Endothelial cell of umbilical vein (primary cell): ENCODE data around the gene RNF144B. TPM values are rescaled to one million over a fixed set of nuclear protein-coding genes. Genes with fewer than 3 reads are reported as not detected.

Source experiments
- BruUV-seq: library from RNA; stranded (reverse); fragments of 400-500 nt; replicated peaks from 2 replicates; lab custom pipeline; 2021; lab: Mats Ljungman, UMichigan
- CTCF ChIA-PET: fragments of 300-600, 350-600 bp; sonication (Branson Sonifier 250); formaldehyde crosslinking; loops from one replicate; lab custom pipeline; 2021; ENCODE audit warnings: antibody characterized with exemption, inconsistent platforms; lab: Charles Lee
- POLR2A ChIA-PET: fragments of 300-600, 350-600 bp; sonication (Branson Sonifier 250); formaldehyde crosslinking; loops from one replicate; lab custom pipeline; 2021; ENCODE audit warnings: antibody characterized with exemption, inconsistent platforms; lab: Charles Lee
- DNase-seq: peaks from one replicate; pipeline ENCODE4 v3.0.0-alpha.2; 2011; ENCODE audit warnings: low read depth, low spot score
- FAIRE-seq: peaks from 2 replicates; lab custom pipeline; 2011; peaks lifted over from hg19 to GRCh38; lab: Jason Lieb, UNC
- H2AFZ ChIP-seq: 2 replicates; pipeline ENCODE4 v1.6.0; 2012; ENCODE audit warnings: low read depth, low read length, control low read depth, inconsistent platforms
- H3K27ac ChIP-seq: 2 replicates; pipeline ENCODE4 v1.5.1; 2011; ENCODE audit warnings: low read depth, mild to moderate bottlenecking, control low read depth, low read length, moderate library complexity; ENCODE audit not compliant: insufficient read depth
- H3K27me3 ChIP-seq, 2 experiments: 2 replicates each; pipeline versions ENCODE4 v1.6.0 to v1.6.1; 2011; ENCODE audit warnings: low read length in 2 of 2, mixed read lengths in 1 of 2; ENCODE audit not compliant: control insufficient read depth in 2 of 2, insufficient read depth in 2 of 2
- H3K36me3 ChIP-seq, 2 experiments: 2 replicates in 1 of 2; 3 replicates in 1 of 2; pipeline ENCODE4 v1.5.1; 2011; ENCODE audit warnings: low read length in 2 of 2, mild to moderate bottlenecking in 1 of 2, moderate library complexity in 1 of 2; ENCODE audit not compliant: control insufficient read depth in 2 of 2, insufficient read depth in 2 of 2; ENCODE audit errors: extremely low read depth in 1 of 2
- H3K4me1 ChIP-seq: 3 replicates; pipeline ENCODE4 v1.5.1; 2011; ENCODE audit warnings: mild to moderate bottlenecking, low read length; ENCODE audit not compliant: control insufficient read depth, insufficient read depth; ENCODE audit errors: extremely low read depth
- H3K4me2 ChIP-seq: 2 replicates; pipeline ENCODE4 v1.6.1; 2011; ENCODE audit warnings: low read length, control low read depth, mixed read lengths; ENCODE audit not compliant: insufficient read depth
- H3K4me3 ChIP-seq, 3 experiments: fragments of 200-600 bp in 1 of 3; sonication (generic), shearing (Covaris generic) in 1 of 3; replicated peaks in 1 of 3; 2 replicates each; pipeline ENCODE4 v1.5.1; 2011 to 2016; ENCODE audit warnings: control low read depth in 3 of 3, low read length in 3 of 3, mild to moderate bottlenecking in 2 of 3, inconsistent platforms in 1 of 3, low read depth in 1 of 3, moderate library complexity in 1 of 3; ENCODE audit not compliant: insufficient read depth in 1 of 3
- H3K79me2 ChIP-seq: 2 replicates; pipeline ENCODE4 v1.6.0; 2012; ENCODE audit warnings: low read length, inconsistent platforms; ENCODE audit not compliant: control insufficient read depth, insufficient read depth
- H3K9ac ChIP-seq: replicated peaks from 2 replicates; pipeline ENCODE3; 2011; ENCODE audit warnings: low read length, control low read depth; ENCODE audit not compliant: insufficient read depth; ENCODE audit errors: extremely low read depth
- H3K9me1 ChIP-seq: replicated peaks from 3 replicates; pipeline ENCODE4 v1.6.0; 2011; ENCODE audit warnings: mild to moderate bottlenecking, low read length; ENCODE audit not compliant: control insufficient read depth, insufficient read depth; ENCODE audit errors: extremely low read depth
- H3K9me3 ChIP-seq: replicated peaks from 2 replicates; pipeline ENCODE4 v1.5.1; 2012; ENCODE audit warnings: low read length, inconsistent platforms; ENCODE audit not compliant: control insufficient read depth, insufficient read depth
- H4K20me1 ChIP-seq: replicated peaks from 2 replicates; pipeline ENCODE3; 2011; ENCODE audit warnings: mild to moderate bottlenecking, low read length; ENCODE audit not compliant: control insufficient read depth, insufficient read depth; ENCODE audit errors: extremely low read depth
- EZH2 ChIP-seq: IDR thresholded peaks from 2 replicates; pipeline ENCODE4 v1.6.1; 2012; ENCODE audit warnings: borderline replicate concordance, low read depth, mild to moderate bottlenecking, moderate library complexity, low read length, inconsistent platforms; ENCODE audit not compliant: severe bottlenecking
- FOS ChIP-seq: IDR thresholded peaks from 2 replicates; pipeline ENCODE4 v1.6.1; 2011; ENCODE audit warnings: mild to moderate bottlenecking, low read length, moderate library complexity, borderline replicate concordance; ENCODE audit not compliant: insufficient read depth
- GATA2 ChIP-seq: IDR thresholded peaks from 2 replicates; pipeline ENCODE4 v1.7.0; 2011; ENCODE audit warnings: low read depth, mild to moderate bottlenecking, moderate library complexity, mixed read lengths, low read length; ENCODE audit not compliant: insufficient read length, insufficient read depth
- JUN ChIP-seq: IDR thresholded peaks from 2 replicates; pipeline ENCODE4 v1.6.1; 2011; ENCODE audit warnings: borderline replicate concordance, low read depth; ENCODE audit not compliant: insufficient read length, insufficient read depth
- MYC ChIP-seq: IDR thresholded peaks from one replicate; pipeline ENCODE4 v1.6.1; 2011; ENCODE audit warnings: mild to moderate bottlenecking, low read depth, low read length
- POLR2AphosphoS5 ChIP-seq: IDR thresholded peaks from 2 replicates; pipeline ENCODE4 v1.6.1; 2012; ENCODE audit warnings: low read depth, mild to moderate bottlenecking, control low read depth, low read length, moderate library complexity; ENCODE audit not compliant: insufficient read depth
- dilution Hi-C: fragments of 300-500 bp; cut with MboI; formaldehyde crosslinking; loops from one replicate; pipeline ENCODE4 v1.15.0; 2019; ENCODE audit warnings: low sequenced_read_pairs; ENCODE audit not compliant: extremely low pct_ligation_motif_present
- intact Hi-C: fragments of 100-400 bp; cut with micrococcal nuclease; formaldehyde crosslinking; loops from one replicate; pipeline ENCODE4 v1.10.0; 2022
- polyA plus RNA-seq, 4 experiments: library from polyadenylated mRNA; depleted of rRNA in 3 of 4; stranded (reverse) in 3 of 4; unstranded in 1 of 4; fragments of >200 nt; gene quantifications; 2 replicates each; pipeline versions ENCODE4 v1.2.1 to v1.2.3, GENCODE V29; 2011 to 2012; ENCODE audit warnings: missing spikeins in 1 of 4
- total RNA-seq: library from RNA; stranded (reverse); gene quantifications from 2 replicates; pipeline ENCODE4 v1.2.3, GENCODE V29; 2021
- TF ChIP-seq, protein P1 (sequence below), 2 donors: IDR thresholded peaks; 1 replicate in 1 of 2; 2 replicates in 1 of 2; pipeline ENCODE4 v1.5.1; 2011; ENCODE audit warnings: low read length in 2 of 2, mild to moderate bottlenecking in 2 of 2, moderate library complexity in 2 of 2, control low read depth in 1 of 2, inconsistent platforms in 1 of 2, low read depth in 1 of 2; ENCODE audit not compliant: insufficient read depth in 1 of 2; ENCODE audit errors: extremely low read depth in 1 of 2

The RNF144B gene
- total and polyA plus RNA-seq, 2 donors (not counting 3 experiments of a cell fraction or from before 2014, with no cell fraction given), result 18.1 to 97.3 TPM

GRCh38 chr6:18478610-18479009 is 91.5 kb downstream of the RNF144B start:
- BruUV-seq, result no TSS peak
- no peak for FAIRE-seq

GRCh38 chr6:18481870-18482269 is 94.7 kb downstream of the RNF144B start:
- H4K20me1 ChIP-seq, result no peaks in the 10 kb centered on the region
- H3K4me1 ChIP-seq, result peaks cover 18% of the 10 kb centered on the region
- ChIA-PET CTCF (interaction anchor here (0.5 to 1.5 kb wide), 3 partner anchors 16 to 106 kb away, joined by 3 read pairs; partner anchors contain the start of gene RNF144B), POLR2A (no interaction called here)
- no peaks in the 10 kb centered on the region for H3K36me3 ChIP-seq
- H3K79me2 ChIP-seq, result no peaks in the 10 kb centered on the region
- H2AFZ ChIP-seq, result no peak overlapping the region
- H3K4me2 ChIP-seq, result no peak overlapping the region
- DNase-seq (no peak), FAIRE-seq (no peak)
- H3K9ac ChIP-seq, result no peak overlapping the region
- H3K9me1 ChIP-seq, result no peaks in the 10 kb centered on the region
- dilution Hi-C loops, result no loop called here
- no peaks in the 10 kb centered on the region for H3K9me3 ChIP-seq
- TF ChIP-seq FOS (no peak), MYC (no peak), POLR2AphosphoS5 (no peak), GATA2 (no peak), JUN (no peak)
- BruUV-seq, result no TSS peak
- H3K4me3 ChIP-seq, result no peak overlapping the region
- intact Hi-C loops, result no loop called here
- H3K27me3 ChIP-seq, result peaks cover 3 to 4% of the 10 kb centered on the region in 2 experiments
- no peak overlapping the region for H3K27ac ChIP-seq

More at GRCh38 chr6:18478610-18479009, 91.5 kb downstream of the RNF144B start:
- DNase-seq, result no peak
- dilution Hi-C loops, result no loop called here
- ChIA-PET CTCF (interaction anchor here (1.1 to 1.4 kb wide), 2 partner anchors 25 to 29 kb away, joined by 3 to 4 read pairs; no protein-coding TSS in a partner anchor), POLR2A (no interaction called here)
- no peak overlapping the region for H3K4me3 ChIP-seq
- intact Hi-C loops, result no loop called here
- no peak overlapping the region for H3K9ac ChIP-seq
- H3K9me1 ChIP-seq, result no peaks in the 10 kb centered on the region
- H3K27me3 ChIP-seq, result no peaks in the 10 kb centered on the region
- H3K36me3 ChIP-seq, result no peaks in the 10 kb centered on the region
- no peak overlapping the region for H3K27ac ChIP-seq
- no peak overlapping the region for H2AFZ ChIP-seq
- H4K20me1 ChIP-seq, result no peaks in the 10 kb centered on the region
- H3K79me2 ChIP-seq, result no peaks in the 10 kb centered on the region
- TF ChIP-seq EZH2 (no peak), JUN (no peak), FOS (no peak), MYC (no peak)
- TF ChIP-seq, protein P1, sequence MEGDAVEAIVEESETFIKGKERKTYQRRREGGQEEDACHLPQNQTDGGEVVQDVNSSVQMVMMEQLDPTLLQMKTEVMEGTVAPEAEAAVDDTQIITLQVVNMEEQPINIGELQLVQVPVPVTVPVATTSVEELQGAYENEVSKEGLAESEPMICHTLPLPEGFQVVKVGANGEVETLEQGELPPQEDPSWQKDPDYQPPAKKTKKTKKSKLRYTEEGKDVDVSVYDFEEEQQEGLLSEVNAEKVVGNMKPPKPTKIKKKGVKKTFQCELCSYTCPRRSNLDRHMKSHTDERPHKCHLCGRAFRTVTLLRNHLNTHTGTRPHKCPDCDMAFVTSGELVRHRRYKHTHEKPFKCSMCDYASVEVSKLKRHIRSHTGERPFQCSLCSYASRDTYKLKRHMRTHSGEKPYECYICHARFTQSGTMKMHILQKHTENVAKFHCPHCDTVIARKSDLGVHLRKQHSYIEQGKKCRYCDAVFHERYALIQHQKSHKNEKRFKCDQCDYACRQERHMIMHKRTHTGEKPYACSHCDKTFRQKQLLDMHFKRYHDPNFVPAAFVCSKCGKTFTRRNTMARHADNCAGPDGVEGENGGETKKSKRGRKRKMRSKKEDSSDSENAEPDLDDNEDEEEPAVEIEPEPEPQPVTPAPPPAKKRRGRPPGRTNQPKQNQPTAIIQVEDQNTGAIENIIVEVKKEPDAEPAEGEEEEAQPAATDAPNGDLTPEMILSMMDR (IDR thresholded peaks at IDR 0.05; ENCODE audit: extremely low read depth in 1 of 2, insufficient read depth in 1 of 2, low read depth in 1 of 2, low read length in 2 of 2), result no peak
- no peak overlapping the region for H3K4me2 ChIP-seq
- H3K4me1 ChIP-seq, result peaks cover 20% of the 10 kb centered on the region
- no peaks in the 10 kb centered on the region for H3K9me3 ChIP-seq
